ENCODE results near the gene AMTN. TPM values are rescaled to one million over a fixed set of nuclear protein-coding genes. Genes with fewer than 3 reads are reported as not detected.
A peak's percentile ranks its signal among the peaks of the same experiment; 100 is the strongest.
"Not testable (repeated sequence)": the region's sequence is repeated elsewhere in the genome, so short reads cannot be mapped to it uniquely, and the experiment has no call there.

Gene AMTN, protein sequence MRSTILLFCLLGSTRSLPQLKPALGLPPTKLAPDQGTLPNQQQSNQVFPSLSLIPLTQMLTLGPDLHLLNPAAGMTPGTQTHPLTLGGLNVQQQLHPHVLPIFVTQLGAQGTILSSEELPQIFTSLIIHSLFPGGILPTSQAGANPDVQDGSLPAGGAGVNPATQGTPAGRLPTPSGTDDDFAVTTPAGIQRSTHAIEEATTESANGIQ
- not detected in 2 replicates for total RNA-seq (2014; rRNA removed; shearing (Covaris generic))

GRCh38 chr4:70518269-70518668, at the start of gene AMTN:
Gene AMTN, plus strand, starts transcription at chr4:70518569. Its CDS starts 209 bp downstream, at chr4:70518778.
- no peak for DNase-seq (ENCODE audit: low read depth)

DNA sequence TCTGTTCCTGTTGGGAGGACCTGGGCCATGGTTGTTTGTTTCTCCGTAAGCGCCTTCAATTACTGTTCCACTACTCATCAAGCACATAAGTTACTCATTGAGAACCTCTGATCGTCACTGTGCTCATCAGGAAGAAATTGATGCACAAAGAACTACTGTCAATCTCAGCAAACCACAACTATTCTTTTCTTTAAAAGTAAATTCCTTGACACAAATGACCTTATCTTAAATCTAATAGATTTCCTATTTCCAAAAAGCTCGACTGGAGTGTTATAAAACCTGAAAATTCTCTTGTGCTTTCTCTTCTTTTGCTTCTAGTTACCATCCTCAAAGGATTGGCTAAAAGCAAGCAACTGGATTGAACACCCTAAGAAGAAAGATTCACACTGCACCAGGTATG, 46.5 kb upstream of the AMTN start, which contains the start of gene MUC7:
TSS of gene MUC7 (plus strand) at position 301 of the 400 bp plus-strand sequence. CDS start 1,825 bp downstream, outside the sequence.
- no peak for DNase-seq (ENCODE audit: low read depth)

DNA sequence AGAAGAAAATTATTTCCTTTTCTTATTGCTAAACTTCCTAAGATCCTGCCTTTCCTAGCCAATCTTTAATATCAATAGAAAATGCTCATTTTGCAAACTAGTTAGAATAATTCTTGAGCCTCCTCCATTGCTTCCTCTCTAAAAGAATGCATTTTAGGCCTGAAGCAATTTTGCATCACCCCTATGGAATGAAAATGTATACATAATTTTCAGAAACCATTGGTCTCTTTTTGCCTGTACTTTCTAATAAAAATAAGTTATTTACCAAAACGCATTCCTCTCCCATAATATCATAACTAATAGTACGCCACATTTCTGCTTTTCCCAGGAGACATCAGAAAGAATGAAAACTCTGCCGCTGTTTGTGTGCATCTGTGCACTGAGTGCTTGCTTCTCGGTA, 44.7 kb upstream of the AMTN start:
- DNase-seq (ENCODE audit: low read depth) = no peak

DNA sequence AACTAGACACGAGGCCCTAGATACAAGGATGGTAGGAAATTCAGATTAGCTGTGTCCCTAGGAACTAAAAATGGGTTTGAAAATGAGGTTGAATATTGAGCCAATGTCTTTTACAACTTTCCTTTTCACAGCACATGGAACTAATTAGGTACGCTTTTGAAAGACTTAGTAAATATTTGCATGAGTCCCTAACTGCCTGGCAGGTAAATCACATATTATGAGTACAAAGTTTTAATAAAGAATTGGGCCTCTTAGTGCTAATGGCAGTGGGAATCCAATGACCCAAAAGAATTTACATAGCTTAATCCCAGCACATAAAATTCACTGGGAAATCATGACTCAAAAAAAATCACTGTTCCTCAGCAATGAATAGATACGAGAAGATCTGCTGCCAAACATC, 29.6 kb upstream of the AMTN start:
- no peak for DNase-seq (ENCODE audit: low read depth)

DNA sequence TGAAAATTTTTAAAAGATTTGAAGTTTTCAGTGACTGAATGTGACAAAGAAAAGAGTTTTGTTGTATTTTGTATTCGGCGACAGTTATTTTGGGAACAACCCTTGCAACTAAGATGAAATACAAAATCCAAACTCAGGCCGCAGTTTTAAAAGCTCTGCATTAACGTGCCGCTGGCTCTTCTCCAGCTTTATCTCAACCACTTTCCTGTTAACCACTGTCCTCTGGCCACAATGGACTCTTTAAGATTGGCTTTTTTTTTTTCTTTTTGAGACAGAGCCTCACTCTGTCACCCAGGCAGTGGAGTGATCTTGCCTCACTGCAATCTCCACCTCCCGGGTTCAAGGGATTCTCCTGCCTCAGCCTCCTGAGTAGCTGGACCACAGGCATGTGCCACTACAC, 22.1 kb upstream of the AMTN start:
- peak; percentile 8 for DNase-seq (ENCODE audit: low read depth)

- DNase-seq (ENCODE audit: low read depth) = not testable (repeated sequence)
These were observed 16.5 kb upstream of the AMTN start for GRCh38 chr4:70501838-70502237.

- no peak for DNase-seq (ENCODE audit: low read depth)
These were observed 13.6 kb upstream of the AMTN start for GRCh38 chr4:70504733-70505132.

DNA sequence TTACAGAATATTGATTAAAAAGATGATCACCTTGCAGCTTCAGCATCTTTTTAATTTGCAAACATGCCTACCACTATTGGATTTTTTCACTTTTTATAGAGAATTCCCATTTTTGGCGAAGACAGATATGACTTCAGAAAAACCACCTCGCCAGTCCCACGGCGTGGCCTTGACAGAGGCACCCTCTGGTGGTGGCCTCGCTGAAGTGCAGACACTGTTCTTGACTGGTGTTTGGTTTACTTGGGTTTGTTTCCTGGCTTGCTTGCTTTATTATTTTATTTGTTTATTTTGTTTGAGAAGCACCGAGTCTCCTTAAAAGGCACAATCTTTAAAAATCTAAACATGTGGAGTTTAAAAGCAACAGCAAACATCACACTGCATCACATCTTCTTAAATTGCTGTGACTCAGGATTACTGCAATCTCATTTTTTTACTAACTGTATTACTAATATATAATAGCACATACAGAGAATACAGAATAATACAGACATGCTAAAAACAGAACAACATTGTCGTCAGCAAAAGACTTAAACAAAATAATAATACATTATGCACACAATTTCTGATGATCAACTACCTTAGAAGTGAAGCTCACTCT, 13.1 kb upstream of the AMTN start:
- peak; percentile 19 for DNase-seq (ENCODE audit: low read depth)

DNA sequence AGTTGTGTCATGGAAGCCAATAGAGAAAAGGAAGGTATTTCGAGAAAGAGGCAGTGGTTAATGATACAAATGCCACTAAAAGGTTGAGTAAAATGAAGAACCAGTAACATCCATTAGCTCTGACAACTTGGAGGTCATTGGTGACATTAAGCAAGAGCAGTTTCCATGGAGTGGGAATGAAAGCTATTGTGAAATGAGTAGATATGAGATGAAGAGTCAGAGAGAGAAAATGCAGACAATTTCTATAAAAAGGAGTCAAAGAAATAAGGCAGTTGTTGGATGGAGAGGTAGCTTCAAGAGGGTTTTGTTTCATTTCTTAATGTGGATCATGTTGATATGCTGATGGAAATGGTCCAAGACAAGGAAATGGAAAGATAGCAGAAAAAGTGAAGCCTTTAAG, 9.6 kb upstream of the AMTN start:
- DNase-seq (ENCODE audit: low read depth) = no peak

DNA sequence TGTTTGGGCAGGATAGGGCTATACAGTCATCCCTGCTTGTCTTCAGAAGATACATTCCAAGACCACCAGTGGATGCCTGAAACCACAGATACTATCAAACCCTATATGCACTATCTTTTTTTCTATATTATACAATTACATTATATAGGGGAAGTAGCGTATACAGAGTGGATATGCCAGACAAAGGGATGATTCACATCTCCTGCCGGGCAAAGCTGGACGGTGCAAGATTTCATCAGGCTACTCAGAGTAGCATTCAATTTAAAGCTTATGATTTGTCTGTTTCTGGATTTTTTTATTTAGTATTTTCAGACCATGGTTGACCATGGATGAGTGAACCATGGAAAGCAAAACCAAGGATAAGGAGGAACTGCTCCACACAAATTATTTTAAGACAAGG, 7.0 kb upstream of the AMTN start:
- no peak for DNase-seq (ENCODE audit: low read depth)

GRCh38 chr4:70515367-70516250, 2.8 kb upstream of the AMTN start:
- no peak for DNase-seq (ENCODE audit: low read depth)

DNA sequence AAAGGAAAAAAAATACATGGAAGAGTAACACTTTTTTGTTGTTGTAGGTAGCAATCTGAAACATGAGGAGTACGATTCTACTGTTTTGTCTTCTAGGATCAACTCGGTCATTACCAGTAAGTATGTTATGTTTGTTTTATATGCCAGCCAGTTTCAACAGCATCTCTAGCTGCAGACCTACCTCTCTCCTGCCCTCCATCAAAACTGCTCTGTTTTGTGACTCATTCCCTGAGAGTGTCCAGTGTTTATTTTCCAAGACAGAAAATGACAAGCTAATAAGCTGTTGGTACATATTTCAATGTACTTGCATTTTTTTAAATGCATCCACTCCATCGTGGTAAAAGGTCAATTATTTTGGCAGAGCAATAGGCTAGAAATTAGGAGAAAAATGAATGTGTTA, 347 bp downstream of the AMTN start:
- no peak for DNase-seq (ENCODE audit: low read depth)

DNA sequence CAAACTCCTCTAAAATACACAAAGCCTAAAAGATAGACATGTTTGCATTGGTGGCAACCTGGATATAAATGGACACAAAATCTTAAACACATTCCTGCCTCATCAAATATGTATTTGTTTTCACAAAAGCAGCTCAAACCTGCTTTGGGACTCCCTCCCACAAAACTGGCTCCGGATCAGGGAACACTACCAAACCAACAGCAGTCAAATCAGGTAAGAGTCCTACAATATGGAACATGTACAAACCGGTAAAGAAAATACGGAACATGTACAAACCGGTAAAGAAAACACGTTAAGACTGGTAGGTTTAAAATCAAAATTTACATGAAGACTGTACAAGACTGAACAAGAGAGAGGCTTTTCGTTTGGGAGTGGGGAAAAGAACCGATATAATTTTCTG, 4.3 kb downstream of the AMTN start:
- DNase-seq (ENCODE audit: low read depth) = no peak

DNA sequence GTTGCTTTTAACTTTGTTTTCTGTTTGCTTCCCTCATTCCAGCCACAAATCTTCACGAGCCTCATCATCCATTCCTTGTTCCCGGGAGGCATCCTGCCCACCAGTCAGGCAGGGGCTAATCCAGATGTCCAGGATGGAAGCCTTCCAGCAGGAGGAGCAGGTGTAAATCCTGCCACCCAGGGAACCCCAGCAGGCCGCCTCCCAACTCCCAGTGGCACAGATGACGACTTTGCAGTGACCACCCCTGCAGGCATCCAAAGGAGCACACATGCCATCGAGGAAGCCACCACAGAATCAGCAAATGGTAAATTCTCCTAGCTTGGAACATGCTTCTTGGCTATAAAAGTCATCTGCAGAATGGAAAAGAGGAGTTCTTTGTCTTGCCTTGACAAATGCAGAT, 12.6 kb downstream of the AMTN start:
- no peak for DNase-seq (ENCODE audit: low read depth)

- DNase-seq (ENCODE audit: low read depth) = no peak
These were observed 13.6 kb downstream of the AMTN start for GRCh38 chr4:70531981-70532380.

DNA sequence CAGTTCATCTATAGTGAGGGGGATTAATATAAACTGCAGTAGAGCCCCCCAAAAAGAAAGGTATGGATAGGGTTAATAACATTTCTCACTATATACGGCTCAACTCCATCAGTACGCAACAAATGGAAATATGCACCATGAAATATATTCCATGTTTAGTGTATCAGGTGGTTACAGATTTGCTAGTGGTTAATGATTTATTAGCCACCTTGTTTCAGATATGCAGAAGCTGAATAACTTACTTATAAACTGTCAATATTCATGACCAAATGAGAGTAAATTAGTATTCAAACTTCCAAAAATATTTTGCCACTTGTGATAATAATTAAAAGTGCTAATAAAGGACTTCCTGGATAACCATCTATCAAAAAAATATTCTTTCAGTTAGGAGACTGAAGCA, 14.8 kb downstream of the AMTN start:
- no peak for DNase-seq (ENCODE audit: low read depth)

DNA sequence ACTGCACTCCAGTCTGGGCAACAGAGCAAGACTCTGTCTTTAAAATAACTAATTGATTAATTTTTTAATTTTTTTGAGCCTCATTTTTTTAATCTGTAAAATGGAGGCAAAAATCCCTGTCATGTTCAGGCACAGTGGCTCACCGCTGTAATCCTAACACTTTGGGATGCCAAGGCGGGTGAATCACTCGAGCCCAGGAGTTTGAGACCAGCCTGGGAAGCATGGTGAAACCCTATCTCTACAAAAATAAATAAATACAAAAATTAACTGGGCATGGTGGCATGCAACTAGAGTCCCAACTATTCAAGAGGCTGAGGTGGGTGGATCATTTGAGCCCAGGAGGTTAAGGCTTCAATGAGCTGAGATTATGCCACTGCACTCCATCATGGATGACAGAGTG, 15.4 kb downstream of the AMTN start:
- no peak for DNase-seq (ENCODE audit: low read depth)

DNA sequence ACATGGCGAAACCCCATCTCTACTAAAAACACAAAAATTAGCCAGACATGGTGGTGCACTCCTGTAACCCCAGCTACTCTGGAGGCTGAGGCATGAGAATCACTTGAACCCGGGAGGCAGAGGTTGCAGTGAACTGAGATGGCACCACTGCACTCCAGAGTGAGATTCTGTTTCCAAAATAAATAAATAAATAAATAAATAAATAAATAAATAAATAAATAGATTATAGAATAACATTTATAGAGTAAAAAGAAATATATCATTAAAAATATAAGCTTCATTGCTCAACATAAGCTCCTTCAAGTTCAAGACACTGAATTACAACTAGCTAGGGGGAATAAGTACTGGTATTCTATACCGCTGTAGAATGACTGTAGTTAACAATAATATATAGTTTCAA, 16.5 kb downstream of the AMTN start:
- DNase-seq (ENCODE audit: low read depth) = not testable (repeated sequence)

GRCh38 chr4:70538869-70539268, 20.5 kb downstream of the AMTN start:
- DNase-seq (ENCODE audit: low read depth) = no peak

- peak; percentile 2 for DNase-seq (ENCODE audit: low read depth)
These were observed 26.0 kb downstream of the AMTN start for GRCh38 chr4:70544279-70544868.

GRCh38 chr4:70556856-70557255, 38.5 kb downstream of the AMTN start:
- DNase-seq (ENCODE audit: low read depth) = no peak

GRCh38 chr4:70559211-70559830, 41.0 kb downstream of the AMTN start:
- DNase-seq (ENCODE audit: low read depth) = peak; percentile 29

Measured in RPMI7951 (cell line).